HG03060 (cell line): ENCODE results near the gene MCM9.

Source experiments
- ATAC-seq: cut with Tn5 transposase; IDR thresholded peaks from one replicate; pipeline ENCODE4 v1.9.1; 2021; ENCODE audit warnings: low read depth, moderate number of reproducible peaks; ENCODE audit not compliant: unreplicated experiment

MCM9 gene

DNA sequence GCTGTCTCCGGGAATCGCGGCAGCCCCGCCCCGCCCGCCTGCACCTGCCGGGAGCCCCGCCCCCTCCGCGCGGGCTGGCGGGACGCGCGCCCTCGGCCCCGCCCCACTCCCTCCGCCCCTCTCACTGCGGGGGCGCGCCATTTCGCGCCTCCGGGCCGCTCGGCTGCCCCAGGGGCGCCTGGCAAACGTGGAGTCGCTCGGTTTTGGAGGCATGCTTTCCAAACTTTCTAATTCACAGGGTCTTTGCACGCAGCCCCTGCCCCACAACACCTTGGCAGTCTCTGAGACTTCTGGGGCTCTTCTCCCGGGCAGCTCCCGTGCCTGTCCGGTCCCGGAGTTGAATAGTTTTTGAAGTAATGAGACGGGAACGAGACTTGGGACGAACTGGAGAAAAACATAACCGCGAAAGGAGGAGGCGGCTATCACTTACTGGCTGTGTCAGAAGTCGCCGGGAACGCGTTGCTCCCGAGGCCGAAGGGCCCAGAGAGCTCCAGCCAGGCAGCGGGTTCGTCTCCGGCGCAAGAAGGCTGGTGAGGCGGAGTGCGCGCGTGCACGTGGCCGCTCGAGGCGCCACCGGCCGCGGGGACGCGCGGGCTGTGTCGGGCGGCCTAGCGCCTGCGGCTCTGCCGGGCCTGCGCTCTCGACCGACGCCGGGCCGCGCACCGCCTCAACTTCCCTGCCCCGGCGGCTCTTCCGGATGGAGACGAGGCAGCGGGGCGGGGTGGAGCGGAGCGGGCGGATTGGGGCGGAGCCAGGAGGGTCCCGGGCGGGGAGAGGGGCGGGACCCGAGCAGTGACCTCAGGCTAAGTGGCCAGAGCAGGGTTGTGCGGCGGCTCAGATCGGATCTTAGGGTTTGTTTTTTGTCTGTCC is at the start of gene MCM9:
Gene MCM9 (minus strand): TSS at position 699 of the 870 bp plus-strand sequence. CDS start 3,436 bp downstream, outside the sequence.
- peak; percentile 85 for ATAC-seq

DNA sequence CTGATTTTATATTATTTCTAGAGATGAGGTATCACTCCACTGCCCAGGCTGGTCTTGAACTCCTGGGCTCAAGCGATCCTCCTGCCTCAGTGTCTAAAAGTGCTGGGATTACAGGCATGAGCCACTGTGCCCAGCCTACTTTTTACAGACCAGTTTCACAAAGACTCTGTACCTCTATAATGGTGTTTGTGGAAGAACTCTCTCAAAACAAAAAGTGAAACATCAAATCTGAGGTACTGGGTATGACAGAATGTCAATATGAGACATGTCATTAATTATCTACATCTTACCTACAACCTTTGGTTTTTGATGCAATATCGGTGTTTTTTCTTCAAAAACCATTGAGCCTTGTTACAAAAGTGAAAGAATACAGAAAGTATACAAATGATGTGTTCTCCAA is 49.4 kb upstream of the MCM9 start:
- no peak for ATAC-seq

DNA sequence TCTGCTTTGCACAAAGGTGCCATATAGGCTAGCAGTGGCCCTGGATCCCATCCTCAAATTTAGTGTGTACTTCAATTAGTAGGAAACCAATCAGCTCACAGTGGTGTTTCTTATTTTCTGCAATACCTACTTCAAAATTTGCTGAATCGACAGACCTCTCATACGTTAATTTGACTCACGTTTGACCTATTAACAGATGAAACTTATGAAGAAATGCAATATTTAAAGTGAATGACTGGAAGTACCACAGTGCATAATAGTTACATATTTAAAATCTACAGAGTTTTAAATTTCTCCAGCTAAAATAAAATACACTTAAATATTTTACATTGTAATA is 47.6 kb upstream of the MCM9 start:
- ATAC-seq, result no peak

DNA sequence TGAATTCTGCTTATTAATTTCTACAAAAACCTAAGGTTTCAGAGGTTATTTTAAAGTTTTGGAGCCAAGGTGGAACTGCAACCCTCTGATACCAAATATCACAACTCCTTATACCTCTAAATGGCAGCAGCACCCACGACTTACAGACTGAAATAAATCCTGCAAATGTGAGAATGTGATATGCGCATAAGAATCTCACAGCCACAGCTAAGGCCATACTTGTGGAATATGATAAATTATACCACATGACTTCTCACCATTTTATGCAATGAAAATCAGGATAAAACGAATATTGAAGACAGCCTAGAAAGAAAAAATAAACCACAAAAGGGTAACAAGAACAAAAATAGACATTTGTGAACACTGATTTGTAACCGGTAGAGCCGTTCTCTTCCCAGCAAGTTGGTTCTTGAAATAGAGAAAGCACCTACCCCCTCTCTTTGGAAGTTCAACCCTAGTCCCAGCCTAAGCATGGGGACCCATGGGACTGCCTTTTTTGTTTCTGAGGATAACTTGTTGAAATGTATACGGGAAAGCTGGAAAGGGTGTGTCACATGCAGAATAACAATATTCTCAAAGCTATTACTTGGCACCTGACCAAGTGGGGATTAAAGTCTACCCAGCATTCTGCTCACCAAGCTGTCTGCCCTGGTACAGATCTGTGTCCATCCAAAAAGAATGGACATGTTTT is 47.1 kb upstream of the MCM9 start:
- no peak for ATAC-seq

DNA sequence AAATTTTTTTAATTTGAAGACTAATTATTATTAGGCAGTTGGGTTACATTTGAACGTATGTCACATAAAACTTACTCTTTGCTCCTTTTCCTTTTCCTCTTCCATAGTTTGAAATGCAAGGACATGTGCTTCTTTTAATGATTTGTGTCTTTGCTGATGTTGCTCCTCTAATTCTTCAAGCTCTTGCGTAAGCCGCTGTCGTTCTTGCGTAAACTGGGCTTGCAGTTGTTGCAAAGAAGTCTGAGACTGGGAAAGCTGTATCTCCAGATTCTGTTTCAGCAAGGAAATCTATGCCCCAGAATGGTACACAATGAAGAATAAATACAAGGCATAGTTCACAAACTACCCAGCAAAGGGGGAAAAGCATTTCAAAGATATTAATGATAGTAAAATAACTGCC is 45.1 kb upstream of the MCM9 start:
- ATAC-seq, result no peak

DNA sequence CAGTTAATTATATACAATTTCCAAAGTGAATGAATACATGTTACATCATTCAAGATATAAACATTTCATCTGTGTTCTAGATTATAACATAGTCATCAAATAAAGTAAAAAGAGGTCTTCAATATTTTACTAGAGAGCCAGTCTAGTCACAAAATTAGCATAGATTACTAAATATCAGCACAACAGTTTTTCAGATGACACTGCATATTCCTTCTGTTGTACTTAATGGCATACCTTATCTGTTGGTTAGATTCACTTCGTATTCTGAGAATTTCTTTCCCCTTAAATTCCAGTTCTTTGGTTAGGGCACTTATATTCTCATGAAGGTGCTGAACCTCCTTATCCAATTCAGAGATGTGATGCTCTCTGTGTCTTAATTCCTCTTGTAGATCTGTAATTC is 39.8 kb upstream of the MCM9 start:
- no peak for ATAC-seq

DNA sequence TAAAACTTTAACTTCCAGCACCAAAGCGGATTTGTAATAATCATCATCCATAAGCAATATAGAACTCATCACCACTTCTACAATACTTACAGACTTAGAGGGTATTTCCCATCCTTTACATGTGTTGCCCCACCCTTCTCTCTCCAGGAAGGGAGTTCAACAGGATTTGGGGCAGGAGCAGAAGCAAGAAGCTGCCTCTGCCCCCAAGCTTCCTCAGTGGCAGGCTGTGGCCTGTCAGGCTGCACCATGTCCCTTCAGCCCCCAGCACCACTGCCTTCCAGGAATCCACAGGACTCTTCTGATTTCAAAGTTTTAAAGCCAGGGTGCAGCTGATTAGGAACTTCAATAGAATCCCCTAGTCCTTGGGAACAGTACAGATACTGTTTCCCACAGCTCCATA is 36.7 kb upstream of the MCM9 start:
- no peak for ATAC-seq

DNA sequence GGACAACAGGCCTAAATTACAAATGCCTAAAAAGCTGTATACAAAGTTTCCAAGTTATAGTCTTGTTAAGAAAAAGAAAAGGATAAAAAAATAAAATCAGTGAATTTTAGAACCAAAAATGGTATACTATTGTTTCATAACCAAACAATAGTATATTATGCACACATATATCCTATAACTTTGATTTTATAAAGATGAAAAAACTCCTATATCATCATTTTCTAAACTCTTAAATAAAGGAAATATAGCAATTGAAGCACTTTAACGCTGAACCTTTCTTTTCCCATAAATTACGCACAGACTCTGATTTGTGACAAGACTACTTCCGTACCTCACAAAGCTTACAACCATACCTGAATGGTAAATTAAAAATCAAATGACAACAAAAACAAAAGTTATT is 35.9 kb upstream of the MCM9 start:
- no peak for ATAC-seq

DNA sequence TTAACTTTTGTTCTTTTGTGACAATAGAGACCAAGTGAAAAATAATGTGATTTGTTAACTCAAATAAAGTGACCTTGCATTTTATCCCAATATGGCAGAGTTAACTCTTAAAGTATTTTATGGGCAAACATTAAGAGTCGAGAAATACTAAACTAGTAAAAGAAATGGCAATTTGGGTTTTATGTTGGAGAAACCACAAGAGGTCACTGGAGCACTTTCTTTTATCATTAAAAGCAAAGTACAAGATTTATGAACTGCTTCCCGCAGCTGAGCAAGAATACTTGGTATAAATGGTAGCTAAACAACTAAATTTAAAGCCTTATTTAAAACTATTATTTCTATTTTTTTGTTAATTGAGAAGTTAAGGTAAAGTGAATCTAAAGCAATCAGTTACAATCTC is 33.5 kb upstream of the MCM9 start:
- ATAC-seq, result no peak

DNA sequence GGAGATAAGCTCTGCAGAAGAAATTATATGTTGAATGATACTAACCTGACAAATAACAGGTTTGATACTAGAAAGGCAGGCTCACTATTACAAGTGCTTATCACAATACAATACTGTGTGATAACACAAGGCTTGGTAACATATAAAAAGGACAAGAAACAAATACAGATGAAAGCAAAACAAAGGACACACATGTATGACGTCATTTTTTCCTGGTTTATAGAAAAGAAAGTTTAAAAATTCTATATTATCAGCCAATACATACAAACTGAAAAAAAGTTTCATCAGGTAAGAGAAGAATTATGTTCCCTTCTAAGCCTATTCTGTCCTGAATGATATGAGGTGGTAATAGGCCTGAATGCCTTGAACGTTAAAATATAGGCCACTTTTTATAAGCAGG is 32.3 kb upstream of the MCM9 start:
- no peak for ATAC-seq

DNA sequence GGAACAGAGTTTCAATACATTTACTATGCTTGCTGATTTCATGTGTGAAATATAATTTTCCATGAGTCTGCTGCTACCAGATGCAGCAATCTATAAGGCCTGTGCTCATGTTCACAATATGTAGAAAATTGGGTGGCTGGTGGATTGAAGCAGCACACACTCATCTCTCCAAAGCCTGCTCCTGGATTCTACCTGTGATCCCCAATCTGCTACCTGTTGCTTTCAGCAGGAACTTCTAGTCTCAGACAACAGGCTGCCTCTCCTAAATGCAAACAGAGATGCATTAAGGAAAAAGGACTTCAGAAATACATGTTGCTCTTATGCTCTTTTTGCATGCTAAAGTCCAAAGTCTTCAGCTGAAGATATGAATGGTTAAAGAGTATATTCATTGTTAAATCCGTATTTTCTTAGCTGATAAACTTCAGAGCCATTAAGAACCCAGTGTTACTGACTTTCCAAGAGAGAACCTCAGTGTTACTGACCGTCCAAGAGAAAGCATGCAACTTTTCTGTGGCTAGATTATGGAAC is 30.9 kb upstream of the MCM9 start:
- ATAC-seq, result no peak

DNA sequence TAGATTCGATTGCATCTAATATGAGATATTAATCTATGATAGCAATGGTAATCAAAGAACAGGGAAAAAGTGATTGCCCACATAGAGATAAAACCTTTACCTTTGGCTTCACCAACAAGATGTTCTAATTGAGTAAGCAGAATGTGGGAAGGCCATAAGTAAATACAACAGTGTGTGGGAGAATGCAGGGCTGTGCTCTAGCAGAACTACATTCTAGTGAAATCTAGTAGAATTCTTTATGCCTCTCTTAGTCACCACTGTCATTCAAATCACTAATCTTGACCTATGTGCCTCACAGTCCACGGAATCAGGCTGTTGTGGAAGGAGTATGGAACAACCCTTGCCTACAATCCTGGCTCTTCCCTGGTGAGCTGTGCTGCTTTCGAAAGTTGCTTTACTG is 30.4 kb upstream of the MCM9 start:
- ATAC-seq, result no peak

DNA sequence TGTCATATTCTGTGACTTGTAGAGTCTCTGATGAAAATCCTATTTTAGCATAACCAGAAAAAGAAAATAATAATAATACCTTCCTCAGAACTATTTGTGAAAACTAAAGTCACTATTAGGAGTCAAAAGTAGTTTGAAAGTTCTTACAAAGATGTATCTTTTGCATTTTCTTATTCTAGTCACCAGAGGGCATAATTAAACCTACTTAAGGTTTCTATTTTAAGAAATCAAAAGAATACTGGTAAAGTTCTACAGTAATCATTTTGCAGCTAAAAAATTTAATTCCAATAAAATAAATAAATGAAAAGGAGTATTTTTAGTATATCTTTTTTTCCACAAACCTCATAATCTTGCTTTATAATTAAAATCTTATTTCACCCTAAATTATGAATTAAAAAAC is 28.0 kb upstream of the MCM9 start:
- ATAC-seq, result no peak

DNA sequence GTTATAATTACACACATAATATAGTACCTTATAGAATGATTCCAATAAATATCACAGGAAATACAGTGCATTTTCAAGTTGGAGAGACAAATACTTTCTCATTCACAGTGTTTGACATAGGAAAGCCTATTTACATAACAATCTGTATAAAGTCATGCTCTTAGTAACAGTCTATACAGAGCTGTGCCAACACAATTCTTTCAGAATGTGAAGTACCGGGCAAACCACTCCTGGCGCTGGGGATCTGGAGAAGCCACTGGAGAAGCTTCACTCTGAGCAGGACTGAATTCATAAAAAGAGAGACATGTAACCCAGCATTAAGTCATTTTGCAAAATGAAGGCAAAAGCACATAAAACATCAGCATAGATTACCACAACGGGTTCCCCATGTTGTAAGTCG is 24.9 kb upstream of the MCM9 start:
- no peak for ATAC-seq

DNA sequence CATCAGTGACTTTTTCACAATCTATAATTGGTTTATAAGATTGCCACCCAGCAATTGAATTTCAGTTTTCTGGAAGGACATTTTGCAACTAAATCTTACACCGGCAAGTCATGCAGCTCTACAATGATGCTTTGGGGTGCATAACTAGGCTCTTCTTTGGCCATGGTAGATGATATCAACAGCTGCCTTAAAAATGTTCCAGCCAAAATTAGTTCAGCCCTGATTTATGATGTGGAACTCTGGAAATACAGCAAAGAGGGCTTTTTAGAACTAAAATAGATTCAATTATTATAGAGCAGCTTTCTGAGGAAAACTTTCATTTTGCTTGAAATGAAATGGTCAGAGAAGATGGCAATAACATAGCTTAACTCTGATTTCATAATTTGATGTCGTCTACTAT is 18.4 kb upstream of the MCM9 start:
- ATAC-seq, result no peak

DNA sequence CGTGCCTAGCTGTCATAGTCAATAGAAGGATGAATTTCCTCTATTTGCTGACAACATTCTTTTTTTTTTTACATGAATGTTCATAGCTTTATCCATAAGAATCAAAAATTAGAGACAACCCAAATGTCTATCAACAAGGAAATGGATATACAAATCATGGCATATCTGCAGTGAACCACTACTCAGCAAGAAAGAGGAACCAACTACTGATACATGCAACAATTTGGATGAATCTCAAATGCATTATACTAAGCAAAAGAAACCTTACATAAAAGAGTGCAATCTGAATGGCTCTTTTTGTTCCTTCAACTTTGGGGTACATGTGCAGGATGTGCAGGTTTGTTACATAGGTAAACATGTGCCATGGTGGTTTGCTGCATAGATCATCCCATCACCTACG is 17.7 kb upstream of the MCM9 start:
- no peak for ATAC-seq

DNA sequence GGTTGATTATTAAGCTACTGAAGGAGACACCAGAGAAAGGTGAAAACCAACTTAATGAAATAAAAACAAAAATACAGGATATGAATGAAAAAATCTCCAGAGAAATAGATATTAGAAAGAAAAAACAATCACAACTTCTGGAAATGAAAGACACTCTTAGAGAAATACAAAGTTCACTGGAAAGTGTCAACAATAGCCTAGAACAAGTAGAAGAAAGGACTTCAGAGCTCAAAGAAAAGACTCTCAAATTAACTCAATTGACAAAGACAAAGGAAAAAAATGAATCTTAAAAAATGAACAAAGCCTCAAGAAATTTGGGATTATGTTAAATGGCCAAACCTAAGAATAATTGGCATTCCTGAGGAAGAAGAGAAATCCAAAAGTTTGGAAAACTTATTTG is 10.3 kb upstream of the MCM9 start:
- no peak for ATAC-seq

DNA sequence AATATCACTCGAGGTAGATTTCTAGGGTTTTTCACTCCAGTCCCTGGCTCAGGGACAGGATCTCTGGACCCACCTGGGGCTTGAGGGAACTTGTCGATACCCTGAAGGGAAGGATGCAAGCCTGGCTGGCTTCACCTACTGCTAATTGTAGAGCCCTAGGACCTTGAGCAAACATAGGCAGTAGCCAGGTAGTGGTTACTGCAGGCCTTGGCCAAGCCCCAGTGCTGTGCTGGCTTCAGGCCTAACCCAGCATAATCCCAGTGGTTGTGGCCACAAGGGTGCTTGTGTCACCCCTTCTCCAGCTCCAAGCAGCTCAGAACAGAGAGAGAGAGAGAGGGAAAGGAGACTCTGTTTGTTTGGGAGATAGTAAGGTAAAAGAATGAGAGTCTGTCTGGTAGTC is 5.8 kb upstream of the MCM9 start:
- ATAC-seq, result no peak

DNA sequence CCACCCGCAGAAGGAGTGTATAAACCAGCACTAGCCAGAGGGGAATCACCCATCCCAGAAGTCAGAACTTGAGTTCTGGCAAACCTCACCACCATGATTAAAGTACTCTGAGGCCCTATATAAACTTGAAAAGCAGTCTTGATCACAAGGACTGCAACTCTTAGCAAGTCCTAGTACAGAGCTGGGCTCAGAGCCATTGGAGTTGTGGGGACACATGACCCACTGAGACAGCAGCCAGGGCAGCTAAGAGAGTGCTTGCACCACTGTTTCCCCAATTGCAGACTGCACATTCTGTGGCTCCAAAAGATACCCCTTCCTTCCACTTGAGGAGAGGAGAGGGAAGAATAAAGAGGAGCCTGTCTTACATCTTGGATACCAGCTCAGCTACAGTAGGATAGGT is 4.7 kb upstream of the MCM9 start:
- ATAC-seq, result no peak

DNA sequence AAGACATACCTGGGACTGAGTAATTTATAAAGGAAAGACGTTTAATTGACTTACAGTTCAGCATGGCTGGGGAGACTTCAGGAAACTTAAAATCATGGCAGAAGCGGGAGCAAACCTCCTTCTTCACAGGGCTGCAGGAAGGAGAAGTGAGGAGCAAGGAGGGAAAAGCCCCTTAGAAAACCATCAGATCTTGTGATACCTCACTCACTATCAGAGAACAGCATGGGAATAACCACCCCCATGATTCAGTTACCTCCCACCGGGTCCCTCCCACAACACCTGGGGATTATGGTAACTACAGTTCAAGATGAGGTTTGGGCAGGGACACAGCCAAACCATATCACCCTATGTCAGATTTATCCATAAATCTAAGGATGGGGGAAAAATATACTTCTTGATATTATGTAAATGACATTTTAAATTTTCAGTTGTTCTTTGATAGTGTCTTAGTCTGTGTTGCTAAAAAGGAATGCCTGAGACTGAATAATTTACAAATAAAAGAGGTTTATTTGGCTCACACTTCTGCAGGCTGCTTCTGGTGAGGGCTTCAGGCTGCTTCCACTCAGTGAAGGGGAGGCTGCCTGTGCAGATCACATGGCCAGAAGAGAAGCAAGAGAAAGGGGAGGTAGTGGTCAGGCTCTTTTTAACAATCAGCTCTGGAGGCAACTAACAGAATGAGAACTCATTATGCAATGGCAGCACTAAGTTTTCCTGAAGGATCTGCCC is 1.2 kb upstream of the MCM9 start:
- ATAC-seq, result no peak

DNA sequence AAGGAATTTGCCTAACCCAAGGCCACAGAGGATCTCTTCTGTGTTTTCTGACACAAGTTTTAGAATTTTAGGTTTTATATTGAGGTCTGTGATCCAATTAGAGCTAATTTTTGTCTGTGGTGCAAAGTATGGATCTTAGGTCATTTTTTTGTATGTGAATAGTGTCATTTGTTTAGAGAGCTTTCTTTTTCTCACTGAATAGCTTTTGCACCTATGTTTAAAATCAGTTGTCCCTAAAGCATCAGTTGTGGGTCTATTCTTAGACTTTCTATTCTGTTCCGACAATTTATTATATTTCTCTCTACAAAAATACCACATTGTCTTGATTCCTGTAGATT is 341 bp upstream of the MCM9 start:
- peak; percentile 8 for ATAC-seq
